PFSK-1 (cell line): ENCODE measurements around the gene CEP192.

ENCODE experiments used
- FOXP2 ChIP-seq: optimal IDR thresholded peaks from 2 replicates; pipeline ENCODE3; 2011; ENCODE audit warnings: borderline replicate concordance, control low read depth, inconsistent platforms; ENCODE audit not compliant: insufficient read depth; ENCODE audit errors: extremely low read length, extremely low read depth
- POLR2AphosphoS5 ChIP-seq: IDR thresholded peaks from 2 replicates; pipeline ENCODE4 v1.6.1; 2012; ENCODE audit warnings: low read depth, mild to moderate bottlenecking, control low read depth, low read length, moderate library complexity
- SIN3A ChIP-seq: IDR thresholded peaks from 2 replicates; pipeline ENCODE4 v1.6.1; 2012; ENCODE audit warnings: mild to moderate bottlenecking, low read length, moderate library complexity, borderline replicate concordance; ENCODE audit not compliant: insufficient read depth
- TAF1 ChIP-seq: IDR thresholded peaks from 2 replicates; pipeline ENCODE4 v1.6.1; 2012; ENCODE audit warnings: low read length, control low read depth, borderline replicate concordance; ENCODE audit not compliant: insufficient read depth
- TF ChIP-seq, protein P1 (sequence below), 2 experiments: IDR thresholded peaks; 2 replicates each; pipeline versions ENCODE4 v1.6.1 to v1.8.0; 2011 to 2012; ENCODE audit warnings: low read depth in 2 of 2, low read length in 2 of 2, control low read depth in 1 of 2, inconsistent platforms in 1 of 2, mild to moderate bottlenecking in 1 of 2, moderate library complexity in 1 of 2; ENCODE audit not compliant: insufficient read depth in 1 of 2

DNA sequence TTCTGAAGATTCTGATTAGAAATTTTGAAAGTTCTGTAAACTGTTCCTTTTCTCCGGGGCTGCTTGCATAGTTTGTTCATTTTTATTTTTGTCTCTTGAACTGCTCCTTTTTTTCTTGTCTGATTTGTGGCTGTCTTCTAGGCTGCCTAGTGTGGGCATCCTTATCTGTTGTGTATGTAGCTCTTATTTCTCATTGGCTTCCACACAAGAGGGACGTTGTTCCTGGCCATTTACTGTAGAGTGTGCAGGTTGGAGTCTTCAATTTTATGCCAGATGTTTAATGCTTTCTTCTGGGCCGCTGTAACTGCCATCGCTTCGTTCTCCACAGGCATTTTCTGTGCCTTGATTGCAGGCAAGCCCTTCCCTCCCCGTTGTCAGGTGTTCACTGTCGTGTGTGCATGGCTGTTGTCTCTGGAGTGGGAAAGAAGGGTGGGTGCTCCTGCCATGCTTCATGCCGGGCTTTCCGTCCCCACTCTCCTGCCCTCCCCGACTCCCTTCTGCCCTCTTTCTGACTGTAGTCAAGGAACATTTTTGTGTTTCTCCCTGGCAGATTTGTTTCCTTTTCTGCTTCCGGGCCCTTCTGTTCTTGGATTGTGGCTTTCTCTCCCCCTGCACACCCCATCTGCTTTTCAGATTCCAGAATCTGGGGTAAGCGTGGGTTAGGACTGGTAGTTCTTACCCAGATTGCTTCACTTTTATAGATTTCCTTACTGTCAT is 15.5 kb downstream of the CEP192 start:
- TF ChIP-seq POLR2AphosphoS5 (no peak), TAF1 (no peak), SIN3A (no peak), FOXP2 (no peak)
- TF ChIP-seq, protein P1, sequence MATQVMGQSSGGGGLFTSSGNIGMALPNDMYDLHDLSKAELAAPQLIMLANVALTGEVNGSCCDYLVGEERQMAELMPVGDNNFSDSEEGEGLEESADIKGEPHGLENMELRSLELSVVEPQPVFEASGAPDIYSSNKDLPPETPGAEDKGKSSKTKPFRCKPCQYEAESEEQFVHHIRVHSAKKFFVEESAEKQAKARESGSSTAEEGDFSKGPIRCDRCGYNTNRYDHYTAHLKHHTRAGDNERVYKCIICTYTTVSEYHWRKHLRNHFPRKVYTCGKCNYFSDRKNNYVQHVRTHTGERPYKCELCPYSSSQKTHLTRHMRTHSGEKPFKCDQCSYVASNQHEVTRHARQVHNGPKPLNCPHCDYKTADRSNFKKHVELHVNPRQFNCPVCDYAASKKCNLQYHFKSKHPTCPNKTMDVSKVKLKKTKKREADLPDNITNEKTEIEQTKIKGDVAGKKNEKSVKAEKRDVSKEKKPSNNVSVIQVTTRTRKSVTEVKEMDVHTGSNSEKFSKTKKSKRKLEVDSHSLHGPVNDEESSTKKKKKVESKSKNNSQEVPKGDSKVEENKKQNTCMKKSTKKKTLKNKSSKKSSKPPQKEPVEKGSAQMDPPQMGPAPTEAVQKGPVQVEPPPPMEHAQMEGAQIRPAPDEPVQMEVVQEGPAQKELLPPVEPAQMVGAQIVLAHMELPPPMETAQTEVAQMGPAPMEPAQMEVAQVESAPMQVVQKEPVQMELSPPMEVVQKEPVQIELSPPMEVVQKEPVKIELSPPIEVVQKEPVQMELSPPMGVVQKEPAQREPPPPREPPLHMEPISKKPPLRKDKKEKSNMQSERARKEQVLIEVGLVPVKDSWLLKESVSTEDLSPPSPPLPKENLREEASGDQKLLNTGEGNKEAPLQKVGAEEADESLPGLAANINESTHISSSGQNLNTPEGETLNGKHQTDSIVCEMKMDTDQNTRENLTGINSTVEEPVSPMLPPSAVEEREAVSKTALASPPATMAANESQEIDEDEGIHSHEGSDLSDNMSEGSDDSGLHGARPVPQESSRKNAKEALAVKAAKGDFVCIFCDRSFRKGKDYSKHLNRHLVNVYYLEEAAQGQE (IDR thresholded peaks at IDR 0.05; ENCODE audit: insufficient read depth in 1 of 2, low read depth in 2 of 2, low read length in 2 of 2): no peak
